ENCODE data around the gene PHF12. TPM values are rescaled to one million over a fixed set of nuclear protein-coding genes. Genes with fewer than 3 reads are reported as not detected.

PHF12 gene
- total and polyA plus RNA-seq, 2 of the 4 experiments (the other 2 are of a cell fraction): 24.4 to 25.6 TPM

DNA sequence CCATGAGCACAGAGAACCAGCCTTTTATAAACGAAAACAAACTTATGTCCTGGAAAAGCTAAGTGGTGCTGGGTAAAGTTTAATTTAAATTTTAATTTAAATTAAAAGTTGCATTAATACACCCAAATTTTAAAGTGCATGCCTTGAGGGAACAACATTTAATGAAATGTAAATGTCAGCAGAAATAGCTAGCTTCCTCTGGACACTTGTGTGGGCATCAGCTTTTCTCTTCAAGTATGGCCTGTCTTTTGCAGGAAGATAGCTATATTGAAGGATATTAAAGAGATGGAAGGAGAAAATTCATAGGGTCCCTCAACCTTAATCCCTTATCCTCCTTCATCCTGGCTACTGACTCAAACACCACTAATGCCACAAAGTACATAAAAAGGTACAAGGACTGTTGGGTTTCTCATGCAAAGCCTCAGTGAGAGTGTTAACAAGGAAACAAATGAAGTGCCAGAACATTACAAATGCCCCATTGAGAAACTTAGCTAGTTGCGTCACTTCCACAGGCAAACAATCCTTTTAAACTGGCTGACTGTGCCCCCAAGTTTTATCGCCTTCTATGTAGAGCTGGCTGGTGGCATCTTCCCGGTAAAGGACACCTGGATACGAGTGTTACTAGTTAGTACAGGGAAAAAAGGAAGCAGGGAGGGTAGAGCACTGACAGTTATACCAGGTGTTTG is 14.1 kb downstream of the PHF12 start:
- H2AK9ac ChIP-seq (replicated peaks; ENCODE audit: low read depth, low read length, poor library complexity): peak overlapping the region; percentile 10
- peaks cover 41% of the 10 kb centered on the region for H3K9me1 ChIP-seq (ENCODE audit: insufficient read depth, low read length)
- H3K4me3 ChIP-seq (ENCODE audit: insufficient read depth, low read depth, low read length): no peak overlapping the region
- H3K18ac ChIP-seq (ENCODE audit: low read depth, low read length): no peak overlapping the region
- H3K4me2 ChIP-seq (ENCODE audit: low read depth, low read length): no peak overlapping the region
- H3K27me3 ChIP-seq (ENCODE audit: control insufficient read depth, insufficient read depth, low read length): no peaks in the 10 kb centered on the region
- no peak overlapping the region for H4K91ac ChIP-seq (ENCODE audit: insufficient read depth, low read depth, low read length)
- H4K20me1 ChIP-seq (ENCODE audit: insufficient read depth, low read length): peaks cover 98% of the 10 kb centered on the region
- WGBS, 2 experiments (ENCODE audit: extremely low coverage in 2 of 2, insufficient read length in 1 of 2): 67% methylated on average over 1 of the region's 5 CpGs; no CpG with 5 or more reads in 1 of the 2 experiments
- ATAC-seq (ENCODE audit: low read depth) (no peak; the same call in 1 of the 2 replicates), DNase-seq (peak; percentile 41)
- no peak overlapping the region for H3K4ac ChIP-seq (ENCODE audit: low read depth, low read length)
- no peak overlapping the region for H2AFZ ChIP-seq (replicated peaks; ENCODE audit: low read length, poor library complexity)
- H3K9ac ChIP-seq (ENCODE audit: low read depth, low read length): no peak overlapping the region
- no TSS peak for BruUV-seq (replicated peaks)
- no peak overlapping the region for H2AK5ac ChIP-seq (ENCODE audit: low read depth, low read length)
- no peak overlapping the region for H2BK15ac ChIP-seq (ENCODE audit: low read depth, low read length)
- peaks cover 18% of the 10 kb centered on the region for H3K4me1 ChIP-seq (ENCODE audit: control insufficient read depth, insufficient read depth, low read length)
- no peak overlapping the region for H2BK5ac ChIP-seq (ENCODE audit: low read depth, low read length, poor library complexity, severe bottlenecking)
- H3K14ac ChIP-seq (replicated peaks; ENCODE audit: low read depth, low read length): no peak overlapping the region
- intact Hi-C loops (cut with micrococcal nuclease): no loop called here
- H3K56ac ChIP-seq (ENCODE audit: extremely low read depth, insufficient read depth, low read length): no peak overlapping the region
- H4K8ac ChIP-seq (ENCODE audit: low read depth in 2 of 2, low read length in 2 of 2): no peak overlapping the region
- H3K23ac ChIP-seq (ENCODE audit: low read depth, low read length): no peak overlapping the region
- peaks cover 41 to 95% of the 10 kb centered on the region in 2 experiments for H3K79me1 ChIP-seq (ENCODE audit: low read depth in 1 of 2, low read length in 2 of 2)
- POLR2A ChIA-PET (ENCODE audit: unreplicated experiment): no interaction called here
- TF ChIP-seq MAFK (IDR thresholded peaks at IDR 0.05; ENCODE audit: low read depth, low read length) (peak; percentile 40; the same call in 1 of the 2 replicates), MXI1 (IDR thresholded peaks at IDR 0.05; ENCODE audit: borderline replicate concordance, low read depth, low read length) (no peak), CEBPB (IDR thresholded peaks at IDR 0.05; ENCODE audit: low read depth, low read length) (peak; percentile 83)
- dilution Hi-C loops (cut with HindIII; ENCODE audit: low sequenced_read_pairs, unreplicated experiment): no loop called here
- H3K9me3 ChIP-seq (ENCODE audit: control insufficient read depth, insufficient read depth, low read length): no peaks in the 10 kb centered on the region
- H2BK20ac ChIP-seq (ENCODE audit: low read depth, low read length): no peak overlapping the region
- H4K5ac ChIP-seq (ENCODE audit: low read depth, low read length): no peak overlapping the region
- H2BK120ac ChIP-seq (ENCODE audit: low read depth, low read length): no peak overlapping the region
- in situ Hi-C loops (cut with MboI; ENCODE audit: low sequenced_read_pairs): no loop called here
- CTCF ChIA-PET: no interaction called here
- no peak overlapping the region for H3K27ac ChIP-seq (ENCODE audit: insufficient read depth, low read length)
- H3K36me3 ChIP-seq (ENCODE audit: control insufficient read depth, insufficient read depth, low read length): peaks cover 7% of the 10 kb centered on the region
